HepG2 (cell line): ENCODE data around the gene TEDC1. TPM values are rescaled to one million over a fixed set of nuclear protein-coding genes. Genes with fewer than 3 reads are reported as not detected.
A peak's percentile ranks its signal among the peaks of the same experiment; 100 is the strongest.

Experiments used
- HNF1A ChIP-seq, 2 experiments: sonication (generic) in 1 of 2; formaldehyde crosslinking in 1 of 2; IDR thresholded peaks; 2 replicates each; pipeline versions ENCODE4 v1.4.0 to v1.6.1; 2016 to 2020; ENCODE audit warnings: borderline replicate concordance in 1 of 2, low read depth in 1 of 2, mild to moderate bottlenecking in 1 of 2, missing genetic modification reagents in 1 of 2
- MYPOP ChIP-seq: sonication (generic); formaldehyde crosslinking; IDR thresholded peaks from 2 replicates; pipeline ENCODE4 v1.8.1; 2023; ENCODE audit warnings: mild to moderate bottlenecking, moderate library complexity, missing genetic modification reagents
- NFE2L2 ChIP-seq: fragments of 150-350 bp; IDR thresholded peaks from 2 replicates; pipeline ENCODE4 v1.6.1; 2014; ENCODE audit warnings: low read length
- NFRKB ChIP-seq: fragments of 450-650 bp; IDR thresholded peaks from 2 replicates; pipeline ENCODE4 v1.6.1; 2017
- SMAD3 ChIP-seq: sonication (generic); formaldehyde crosslinking; IDR thresholded peaks from 2 replicates; pipeline ENCODE4 v1.4.0; 2020; ENCODE audit warnings: missing genetic modification reagents
- SOX13 ChIP-seq, 3 experiments: fragments of 450-650 bp in 1 of 3; sonication (generic) in 1 of 3; formaldehyde crosslinking in 1 of 3; IDR thresholded peaks in 2 of 3; conservative IDR thresholded peaks in 1 of 3; 2 replicates each; pipeline versions ENCODE4 v1.5.0 to v1.6.1; 2016 to 2020; ENCODE audit warnings: antibody characterized with exemption in 1 of 3, mild to moderate bottlenecking in 1 of 3, missing compliant biosample characterization in 1 of 3, missing genetic modification reagents in 1 of 3, moderate library complexity in 1 of 3
- YEATS2 ChIP-seq: sonication (generic); formaldehyde crosslinking; IDR thresholded peaks from 2 replicates; pipeline ENCODE4 v1.4.0; 2020; ENCODE audit warnings: missing genetic modification reagents, borderline replicate concordance
- ZNF296 ChIP-seq: sonication (generic); formaldehyde crosslinking; conservative IDR thresholded peaks from 2 replicates; pipeline ENCODE4 v1.5.0; 2020; ENCODE audit warnings: mild to moderate bottlenecking, missing genetic modification reagents
- ZNF318 ChIP-seq: sonication (generic); formaldehyde crosslinking; IDR thresholded peaks from 2 replicates; pipeline ENCODE4 v1.4.0; 2020; ENCODE audit warnings: mild to moderate bottlenecking, missing genetic modification reagents
- ZNF354B ChIP-seq: sonication (generic); formaldehyde crosslinking; IDR thresholded peaks from 2 replicates; pipeline ENCODE4 v1.8.0; 2022; ENCODE audit warnings: mild to moderate bottlenecking, missing genetic modification reagents
- ZNF713 ChIP-seq: sonication (generic); formaldehyde crosslinking; IDR thresholded peaks from 2 replicates; pipeline ENCODE4 v1.4.0; 2020; ENCODE audit warnings: mild to moderate bottlenecking, missing genetic modification reagents
- ZNF773 ChIP-seq: sonication (generic); formaldehyde crosslinking; IDR thresholded peaks from 2 replicates; pipeline ENCODE4 v1.4.0; 2020; ENCODE audit warnings: missing genetic modification reagents, borderline replicate concordance
- ZNF883 ChIP-seq: sonication (generic); formaldehyde crosslinking; IDR thresholded peaks from 2 replicates; pipeline ENCODE4 v1.5.1; 2020; ENCODE audit warnings: mild to moderate bottlenecking, missing genetic modification reagents; ENCODE audit errors: not compliant biosample characterization
- polyA plus RNA-seq, 8 experiments: library from polyadenylated mRNA; depleted of rRNA in 3 of 8; stranded (reverse) in 7 of 8; unstranded in 1 of 8; fragments of >200 nt; fragmentation: Illumina TruSeq in 4 of 8; extraction: Trizol in 4 of 8; gene quantifications; 2 replicates each; pipeline versions ENCODE4 v1.2.1 to v1.2.3, GENCODE V29; 2011 to 2016; ENCODE audit warnings: low read depth in 4 of 8, missing spikeins in 1 of 8, mixed read lengths in 1 of 8; ENCODE audit not compliant: insufficient read depth in 1 of 8
- total RNA-seq, 5 experiments: library from RNA; depleted of rRNA; stranded (reverse); fragments of >200 nt; fragmentation: Illumina TruSeq; extraction: Trizol; gene quantifications; 2 replicates each; pipeline ENCODE4 v1.2.3, GENCODE V29; 2016; ENCODE audit warnings: low read depth in 1 of 5

Gene TEDC1
- total and polyA plus RNA-seq, 2 of the 13 experiments (the other 11 are each of a cell fraction or from before 2014, with no cell fraction given) = 5.7 to 27.4 TPM

DNA sequence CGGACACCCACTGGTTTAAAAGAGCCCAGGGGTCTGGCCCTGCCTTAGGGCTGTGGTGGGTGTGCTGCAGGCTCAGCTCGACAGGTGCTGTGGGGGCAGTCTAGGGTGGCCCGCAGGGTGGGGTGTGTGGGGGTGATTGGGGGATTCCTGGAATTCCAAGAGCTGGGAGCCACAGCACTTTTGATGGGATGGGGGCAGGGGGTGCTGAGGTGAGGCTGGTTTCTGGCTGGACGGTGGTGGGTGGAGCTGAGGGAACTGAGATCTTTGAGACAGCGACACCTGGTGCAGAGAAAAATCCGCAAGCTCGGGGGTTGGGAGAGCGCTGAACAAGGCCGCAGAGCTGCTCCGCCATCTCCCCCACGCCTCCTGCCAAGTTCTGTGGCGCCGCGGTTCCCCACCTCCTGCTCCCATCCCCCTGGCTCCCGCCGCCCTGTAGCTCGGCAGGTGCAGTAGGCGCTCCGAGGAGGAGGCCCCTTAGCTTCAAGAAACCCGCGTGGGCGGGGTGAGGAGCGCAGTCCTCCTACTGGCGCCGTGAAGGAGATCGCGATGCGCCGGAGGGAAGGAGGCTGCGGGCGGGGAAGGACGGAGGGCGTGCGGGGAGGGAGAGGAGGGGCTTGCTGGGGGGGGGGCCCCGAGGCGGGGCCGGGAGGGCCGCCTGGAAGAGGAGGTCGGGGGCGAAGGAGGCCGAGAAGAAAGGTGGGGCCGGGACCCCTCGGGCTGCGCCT is 1.3 kb upstream of the TEDC1 start (continued):
- TF ChIP-seq ZNF773 (CRISPR knock-in tag) (no peak), ZNF354B (no peak), SMAD3 (CRISPR knock-in tag) (0 out of 2 replicates have a peak, but pooled peaks have one; percentile 33), MYPOP (0 out of 2 replicates have a peak, but pooled peaks have one; percentile 58), ZNF318 (CRISPR knock-in tag) (no peak), NFE2L2 (no peak), ZNF713 (no peak), SOX13 (IDR thresholded peaks at IDR 0.05) (no peak), SOX13 (CRISPR knock-in tag; conservative IDR thresholded peaks at IDR 0.05 in 1 of 2, IDR thresholded peaks at IDR 0.05 in 1 of 2) (no peak), ZNF296 (no peak), NFRKB (no peak), ZNF883 (CRISPR knock-in tag) (no peak), HNF1A (IDR thresholded peaks at IDR 0.05; ENCODE audit: low read depth) (no peak), HNF1A (CRISPR knock-in tag; IDR thresholded peaks at IDR 0.05; ENCODE audit: borderline replicate concordance) (peak; percentile 3; the same call in 1 of the 2 replicates), YEATS2 (no peak)
